ENCODE results near the gene MICOS13.

DNA sequence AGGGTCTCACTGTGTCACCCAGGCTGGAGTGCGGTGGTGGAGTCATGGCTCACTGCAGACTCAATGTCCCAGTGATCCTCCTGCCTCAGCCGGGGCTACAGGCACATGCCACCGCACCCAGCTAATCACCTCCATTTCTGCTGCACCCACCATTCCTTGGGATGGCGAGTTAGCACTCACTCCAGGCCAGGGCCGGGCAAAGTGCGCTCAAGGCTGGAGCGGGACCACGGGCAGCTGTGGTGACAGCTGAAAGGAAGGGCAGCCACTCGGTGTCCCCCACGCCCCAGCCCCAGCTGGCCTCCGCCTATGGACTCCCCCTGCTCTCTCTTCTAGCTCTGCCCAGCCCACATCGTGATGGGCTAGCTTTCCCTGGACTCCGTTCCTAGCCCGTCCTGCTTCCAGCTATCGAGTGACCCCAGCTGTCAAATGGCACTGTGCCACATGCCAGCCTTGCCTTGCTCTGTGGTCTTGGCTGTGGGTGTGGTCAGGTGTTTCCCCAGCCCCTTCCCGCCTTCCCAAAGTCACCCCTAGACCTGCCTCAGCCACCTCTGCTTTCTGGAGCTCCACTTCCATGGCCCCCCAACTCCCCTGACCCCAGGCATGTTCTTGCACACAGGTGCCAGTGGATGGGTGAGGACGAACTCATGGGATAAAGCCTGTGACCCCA, 4.1 kb downstream of the MICOS13 start:
- TF ChIP-seq, protein P1, sequence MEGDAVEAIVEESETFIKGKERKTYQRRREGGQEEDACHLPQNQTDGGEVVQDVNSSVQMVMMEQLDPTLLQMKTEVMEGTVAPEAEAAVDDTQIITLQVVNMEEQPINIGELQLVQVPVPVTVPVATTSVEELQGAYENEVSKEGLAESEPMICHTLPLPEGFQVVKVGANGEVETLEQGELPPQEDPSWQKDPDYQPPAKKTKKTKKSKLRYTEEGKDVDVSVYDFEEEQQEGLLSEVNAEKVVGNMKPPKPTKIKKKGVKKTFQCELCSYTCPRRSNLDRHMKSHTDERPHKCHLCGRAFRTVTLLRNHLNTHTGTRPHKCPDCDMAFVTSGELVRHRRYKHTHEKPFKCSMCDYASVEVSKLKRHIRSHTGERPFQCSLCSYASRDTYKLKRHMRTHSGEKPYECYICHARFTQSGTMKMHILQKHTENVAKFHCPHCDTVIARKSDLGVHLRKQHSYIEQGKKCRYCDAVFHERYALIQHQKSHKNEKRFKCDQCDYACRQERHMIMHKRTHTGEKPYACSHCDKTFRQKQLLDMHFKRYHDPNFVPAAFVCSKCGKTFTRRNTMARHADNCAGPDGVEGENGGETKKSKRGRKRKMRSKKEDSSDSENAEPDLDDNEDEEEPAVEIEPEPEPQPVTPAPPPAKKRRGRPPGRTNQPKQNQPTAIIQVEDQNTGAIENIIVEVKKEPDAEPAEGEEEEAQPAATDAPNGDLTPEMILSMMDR (IDR thresholded peaks at IDR 0.05) = no peak
- TF ChIP-seq POLR2A (IDR thresholded peaks at IDR 0.05) = no peak

All from prostate gland (tissue), 2 donors.